ENCODE measurements around the gene ARMS2. TPM values are rescaled to one million over a fixed set of nuclear protein-coding genes. Genes with fewer than 3 reads are reported as not detected.

The ARMS2 gene
- total RNA-seq, 1 experiment from 2014 or later = not detected

DNA sequence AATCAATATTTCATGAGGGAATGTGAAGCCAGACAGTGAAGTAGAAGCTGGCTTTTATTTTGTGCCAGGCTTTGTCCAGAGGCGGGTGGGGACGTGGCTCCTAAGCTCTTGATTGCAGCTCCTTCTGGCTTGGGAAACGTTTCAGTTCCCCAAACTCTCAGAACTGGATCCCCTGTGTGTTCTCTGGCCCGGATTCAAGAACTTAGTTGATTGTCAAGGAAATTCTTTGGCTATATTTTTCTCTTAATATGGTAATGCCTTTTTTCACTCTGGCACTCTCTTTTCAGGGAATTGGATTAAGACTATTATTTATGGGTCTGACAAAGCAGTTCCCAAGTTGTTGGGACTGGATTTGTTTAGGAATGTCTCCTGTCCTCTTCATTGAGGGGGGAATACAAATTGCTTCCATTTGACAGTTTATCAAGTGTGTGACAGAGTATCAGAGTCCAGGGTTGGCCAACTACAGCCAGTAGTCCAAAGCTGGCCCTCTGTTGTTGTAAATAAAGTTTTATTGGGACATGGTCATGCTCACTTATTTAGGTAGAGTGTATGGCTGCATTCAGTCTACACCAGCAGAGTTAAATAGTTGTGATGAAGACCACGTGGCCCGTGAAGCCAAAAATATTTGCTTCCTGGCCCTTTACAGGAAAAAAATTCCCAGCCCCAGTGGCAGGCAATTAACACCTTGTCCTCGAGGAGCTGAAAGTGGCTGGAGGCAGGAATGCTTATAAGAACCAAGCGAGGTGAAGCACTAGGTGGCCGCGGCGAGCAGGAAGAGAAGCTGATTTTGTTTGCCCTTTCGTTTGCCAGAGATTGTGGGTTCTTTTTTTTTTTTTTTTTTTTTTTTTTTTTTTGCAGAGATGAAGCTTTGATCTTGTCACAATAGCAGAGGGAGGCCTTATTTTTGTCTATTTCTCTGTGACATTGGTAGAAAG is 41.2 kb downstream of the ARMS2 start:
- Histone ChIP-seq H3F3A (ENCODE audit: low read length, unreplicated experiment) (no peaks in the 10 kb centered on the region), H3K4me3 (ENCODE audit: low read length) (0 out of 2 replicates have a peak overlapping the region, but pooled peaks have one; percentile 22), H3K4me2 (ENCODE audit: low read length) (peak overlapping the region; percentile 71), H3K36me3 (ENCODE audit: low read depth, low read length) (no peaks in the 10 kb centered on the region), H3K27me3 (ENCODE audit: low read length) (no peaks in the 10 kb centered on the region), H3K27ac (ENCODE audit: low read length) (peak overlapping the region; percentile 77), H3K9me3 (ENCODE audit: low read length) (no peaks in the 10 kb centered on the region), H4K20me1 (ENCODE audit: low read length) (no peaks in the 10 kb centered on the region), H3K9ac (ENCODE audit: low read length) (peak overlapping the region; percentile 32; the same call in 1 of the 2 replicates), H3K4me1 (ENCODE audit: insufficient read depth, low read length) (peaks cover 24% of the 10 kb centered on the region), H3K9me2 (replicated peaks; ENCODE audit: low read length) (no peaks in the 10 kb centered on the region), H3K79me2 (ENCODE audit: low read length) (no peaks in the 10 kb centered on the region), H2AFZ (ENCODE audit: low read length) (peak overlapping the region; percentile 72)
- intact Hi-C loops (cut with micrococcal nuclease) = no loop called here
- DNase-seq (no peak), ATAC-seq (no peak)
- CTCF ChIA-PET = interaction anchor here (1.1 to 1.2 kb wide), 2 partner anchors 27 to 70 kb away, joined by 3 to 7 read pairs; no protein-coding TSS in a partner anchor
- POLR2A ChIA-PET (ENCODE audit: unreplicated experiment) = no interaction called here
- TF ChIP-seq, protein P1, sequence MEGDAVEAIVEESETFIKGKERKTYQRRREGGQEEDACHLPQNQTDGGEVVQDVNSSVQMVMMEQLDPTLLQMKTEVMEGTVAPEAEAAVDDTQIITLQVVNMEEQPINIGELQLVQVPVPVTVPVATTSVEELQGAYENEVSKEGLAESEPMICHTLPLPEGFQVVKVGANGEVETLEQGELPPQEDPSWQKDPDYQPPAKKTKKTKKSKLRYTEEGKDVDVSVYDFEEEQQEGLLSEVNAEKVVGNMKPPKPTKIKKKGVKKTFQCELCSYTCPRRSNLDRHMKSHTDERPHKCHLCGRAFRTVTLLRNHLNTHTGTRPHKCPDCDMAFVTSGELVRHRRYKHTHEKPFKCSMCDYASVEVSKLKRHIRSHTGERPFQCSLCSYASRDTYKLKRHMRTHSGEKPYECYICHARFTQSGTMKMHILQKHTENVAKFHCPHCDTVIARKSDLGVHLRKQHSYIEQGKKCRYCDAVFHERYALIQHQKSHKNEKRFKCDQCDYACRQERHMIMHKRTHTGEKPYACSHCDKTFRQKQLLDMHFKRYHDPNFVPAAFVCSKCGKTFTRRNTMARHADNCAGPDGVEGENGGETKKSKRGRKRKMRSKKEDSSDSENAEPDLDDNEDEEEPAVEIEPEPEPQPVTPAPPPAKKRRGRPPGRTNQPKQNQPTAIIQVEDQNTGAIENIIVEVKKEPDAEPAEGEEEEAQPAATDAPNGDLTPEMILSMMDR (conservative IDR thresholded peaks at IDR 0.05; ENCODE audit: low read depth, low read length) = no peak
- TF ChIP-seq EZH2phosphoT487 (IDR thresholded peaks at IDR 0.05; ENCODE audit: borderline replicate concordance, low read length) (no peak), EZH2 (IDR thresholded peaks at IDR 0.05; ENCODE audit: low read length, unreplicated experiment) (no peak)
- BruUV-seq (replicated peaks) = no TSS peak

DNA sequence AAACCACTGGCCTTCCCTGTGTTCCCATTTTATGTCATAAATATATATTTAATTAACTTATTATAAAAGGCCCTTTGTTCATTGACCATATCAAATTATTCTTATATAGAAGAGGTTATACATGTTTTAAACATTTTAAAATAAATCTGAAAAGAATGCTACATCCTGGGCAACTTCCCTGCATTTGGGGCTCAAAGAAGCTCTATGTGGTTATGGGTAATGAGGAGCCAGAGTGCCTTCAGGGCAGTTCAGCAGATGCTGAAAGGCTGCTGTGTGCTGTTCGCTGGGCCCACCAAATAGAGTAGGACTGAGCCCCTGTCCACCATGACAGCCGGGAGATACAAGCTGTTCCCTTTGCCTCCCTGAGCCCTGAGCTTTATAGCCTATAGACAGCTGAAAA is 42.8 kb downstream of the ARMS2 start:
- H3K4me2 ChIP-seq (ENCODE audit: low read length) = no peak overlapping the region

More for the DNA sequence above, 42.8 kb downstream of the ARMS2 start:
- ATAC-seq (no peak), DNase-seq (no peak)
- CTCF ChIA-PET = no interaction called here
- no peak overlapping the region for H3K4me3 ChIP-seq (ENCODE audit: low read length)
- no peaks in the 10 kb centered on the region for H3K9me2 ChIP-seq (replicated peaks; ENCODE audit: low read length)
- no peaks in the 10 kb centered on the region for H3K9me3 ChIP-seq (ENCODE audit: low read length)
- H3K27ac ChIP-seq (ENCODE audit: low read length) = no peak overlapping the region
- POLR2A ChIA-PET (ENCODE audit: unreplicated experiment) = no interaction called here
- H3K36me3 ChIP-seq (ENCODE audit: low read depth, low read length) = no peaks in the 10 kb centered on the region
- peaks cover 23% of the 10 kb centered on the region for H3K4me1 ChIP-seq (ENCODE audit: insufficient read depth, low read length)
- H3K27me3 ChIP-seq (ENCODE audit: low read length) = no peaks in the 10 kb centered on the region
- no peaks in the 10 kb centered on the region for H3F3A ChIP-seq (ENCODE audit: low read length, unreplicated experiment)
- H3K9ac ChIP-seq (ENCODE audit: low read length) = no peak overlapping the region
- no peaks in the 10 kb centered on the region for H4K20me1 ChIP-seq (ENCODE audit: low read length)
- intact Hi-C loops (cut with micrococcal nuclease) = no loop called here
- H3K79me2 ChIP-seq (ENCODE audit: low read length) = no peaks in the 10 kb centered on the region
- TF ChIP-seq EZH2phosphoT487 (IDR thresholded peaks at IDR 0.05; ENCODE audit: borderline replicate concordance, low read length) (no peak), EZH2 (IDR thresholded peaks at IDR 0.05; ENCODE audit: low read length, unreplicated experiment) (no peak)
- TF ChIP-seq, protein P1 (conservative IDR thresholded peaks at IDR 0.05; ENCODE audit: low read depth, low read length) = no peak
- no TSS peak for BruUV-seq (replicated peaks)
- no peak overlapping the region for H2AFZ ChIP-seq (ENCODE audit: low read length)
